OCI-LY1 (cell line): ENCODE measurements around the gene POLR1F.

Experiments
- H2AFZ ChIP-seq: fragments of 200-600 bp; sonication (generic), shearing (Covaris generic); 2 replicates; pipeline ENCODE4 v1.6.0; 2014; ENCODE audit warnings: antibody characterized with exemption, mild to moderate bottlenecking, low read length
- H3F3A ChIP-seq: fragments of 200-600 bp; sonication (generic), shearing (Covaris generic); 2 replicates; pipeline ENCODE4 v1.6.0; 2014; ENCODE audit warnings: mild to moderate bottlenecking, antibody characterized with exemption, low read length, moderate library complexity; ENCODE audit not compliant: insufficient read depth
- H3K27ac ChIP-seq: fragments of 200-600 bp; sonication (generic); 2 replicates; pipeline ENCODE4 v1.5.1; 2014; ENCODE audit warnings: low read length, mixed run types, mild to moderate bottlenecking, low read depth; ENCODE audit not compliant: poor library complexity, severe bottlenecking
- H3K27me3 ChIP-seq: fragments of 200-600 bp; sonication (generic); 2 replicates; pipeline ENCODE4 v1.6.0; 2014; ENCODE audit warnings: antibody characterized with exemption, mild to moderate bottlenecking, low read length, moderate library complexity; ENCODE audit not compliant: insufficient read depth
- H3K36me3 ChIP-seq: fragments of 200-600 bp; sonication (generic); 2 replicates; pipeline ENCODE4 v1.6.1; 2014; ENCODE audit warnings: mild to moderate bottlenecking, antibody characterized with exemption, low read length, moderate library complexity, mixed read lengths; ENCODE audit not compliant: insufficient read depth
- H3K4me1 ChIP-seq: fragments of 200-600 bp; sonication (generic); 2 replicates; pipeline ENCODE4 v1.5.1; 2014; ENCODE audit warnings: mild to moderate bottlenecking, low read length, moderate library complexity; ENCODE audit not compliant: insufficient read depth, severe bottlenecking
- H3K4me2 ChIP-seq: fragments of 200-600 bp; sonication (generic), shearing (Covaris generic); 2 replicates; pipeline ENCODE4 v1.6.1; 2014; ENCODE audit warnings: low read length
- H3K4me3 ChIP-seq: fragments of 200-600 bp; sonication (generic); 2 replicates; pipeline ENCODE4 v1.5.1; 2014; ENCODE audit warnings: low read length, low read depth, mild to moderate bottlenecking, mixed read lengths; ENCODE audit not compliant: poor library complexity, severe bottlenecking
- H3K79me2 ChIP-seq: fragments of 200-600 bp; shearing (Covaris generic); 2 replicates; pipeline ENCODE4 v1.6.1; 2016; ENCODE audit warnings: mixed run types, low read length, mixed read lengths; ENCODE audit not compliant: insufficient read depth
- H3K9ac ChIP-seq: fragments of 200-600 bp; sonication (generic), shearing (Covaris generic); 2 replicates; pipeline ENCODE4 v1.6.1; 2014; ENCODE audit warnings: mild to moderate bottlenecking, low read length, mixed read lengths
- H3K9me2 ChIP-seq: fragments of 200-600 bp; sonication (generic), shearing (Covaris generic); 2 replicates; pipeline ENCODE4 v1.6.1; 2014; ENCODE audit warnings: low read depth, mild to moderate bottlenecking, low read length, mixed read lengths
- H3K9me3 ChIP-seq: fragments of 200-600 bp; shearing (Covaris generic); 2 replicates; pipeline ENCODE4 v1.6.1; 2014; ENCODE audit warnings: low read length, mixed read lengths
- H4K20me1 ChIP-seq: fragments of 200-600 bp; sonication (generic), shearing (Covaris generic); 2 replicates; pipeline ENCODE4 v1.6.0; 2016; ENCODE audit warnings: mild to moderate bottlenecking, low read length; ENCODE audit not compliant: insufficient read depth
- EZH2 ChIP-seq: fragments of 200-600 bp; sonication (generic), shearing (Covaris generic); IDR thresholded peaks from 2 replicates; pipeline ENCODE4 v1.8.0; 2017; ENCODE audit warnings: borderline replicate concordance, mixed run types, mild to moderate bottlenecking, antibody characterized with exemption, low read length, moderate library complexity, mixed read lengths
- TF ChIP-seq, protein P1 (sequence below): fragments of 200-600 bp; sonication (generic), shearing (Covaris generic); IDR thresholded peaks from 2 replicates; pipeline ENCODE4 v1.5.1; 2017; ENCODE audit warnings: mild to moderate bottlenecking, antibody characterized with exemption, low read length, moderate library complexity, mixed read lengths

Gene POLR1F

DNA sequence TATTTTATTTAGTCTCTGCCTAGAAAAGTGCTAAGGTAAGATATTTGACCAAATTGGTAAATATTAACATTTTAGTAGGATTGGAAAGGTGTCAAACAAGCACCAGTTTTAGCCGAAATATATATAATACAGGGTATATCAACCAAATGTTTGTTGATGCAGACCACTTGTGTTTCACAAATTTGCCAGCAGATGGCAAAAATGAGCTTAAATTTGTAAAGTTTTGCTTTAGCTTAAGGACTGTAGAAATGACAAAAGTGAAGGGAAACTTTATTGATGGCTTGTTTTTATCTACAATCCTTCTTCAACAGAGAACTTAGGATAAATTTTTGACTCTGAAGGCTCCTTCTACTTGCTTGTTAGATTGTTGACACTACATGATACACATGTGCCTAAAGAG is 4.8 kb upstream of the POLR1F start:
- Histone ChIP-seq H2AFZ (no peak overlapping the region), H3K27me3 (no peaks in the 10 kb centered on the region), H4K20me1 (no peaks in the 10 kb centered on the region), H3K9me2 (no peaks in the 10 kb centered on the region), H3K9ac (no peak overlapping the region), H3K4me1 (peaks cover 7% of the 10 kb centered on the region), H3K4me3 (no peak overlapping the region), H3K79me2 (peaks cover under 1% of the 10 kb centered on the region; the same call in 1 of the 2 replicates), H3K9me3 (no peaks in the 10 kb centered on the region), H3F3A (no peaks in the 10 kb centered on the region), H3K4me2 (no peak overlapping the region; the same call in 1 of the 2 replicates), H3K36me3 (no peaks in the 10 kb centered on the region), H3K27ac (no peak overlapping the region)
- TF ChIP-seq EZH2: no peak
- TF ChIP-seq, protein P1, sequence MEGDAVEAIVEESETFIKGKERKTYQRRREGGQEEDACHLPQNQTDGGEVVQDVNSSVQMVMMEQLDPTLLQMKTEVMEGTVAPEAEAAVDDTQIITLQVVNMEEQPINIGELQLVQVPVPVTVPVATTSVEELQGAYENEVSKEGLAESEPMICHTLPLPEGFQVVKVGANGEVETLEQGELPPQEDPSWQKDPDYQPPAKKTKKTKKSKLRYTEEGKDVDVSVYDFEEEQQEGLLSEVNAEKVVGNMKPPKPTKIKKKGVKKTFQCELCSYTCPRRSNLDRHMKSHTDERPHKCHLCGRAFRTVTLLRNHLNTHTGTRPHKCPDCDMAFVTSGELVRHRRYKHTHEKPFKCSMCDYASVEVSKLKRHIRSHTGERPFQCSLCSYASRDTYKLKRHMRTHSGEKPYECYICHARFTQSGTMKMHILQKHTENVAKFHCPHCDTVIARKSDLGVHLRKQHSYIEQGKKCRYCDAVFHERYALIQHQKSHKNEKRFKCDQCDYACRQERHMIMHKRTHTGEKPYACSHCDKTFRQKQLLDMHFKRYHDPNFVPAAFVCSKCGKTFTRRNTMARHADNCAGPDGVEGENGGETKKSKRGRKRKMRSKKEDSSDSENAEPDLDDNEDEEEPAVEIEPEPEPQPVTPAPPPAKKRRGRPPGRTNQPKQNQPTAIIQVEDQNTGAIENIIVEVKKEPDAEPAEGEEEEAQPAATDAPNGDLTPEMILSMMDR: peak; percentile 72

DNA sequence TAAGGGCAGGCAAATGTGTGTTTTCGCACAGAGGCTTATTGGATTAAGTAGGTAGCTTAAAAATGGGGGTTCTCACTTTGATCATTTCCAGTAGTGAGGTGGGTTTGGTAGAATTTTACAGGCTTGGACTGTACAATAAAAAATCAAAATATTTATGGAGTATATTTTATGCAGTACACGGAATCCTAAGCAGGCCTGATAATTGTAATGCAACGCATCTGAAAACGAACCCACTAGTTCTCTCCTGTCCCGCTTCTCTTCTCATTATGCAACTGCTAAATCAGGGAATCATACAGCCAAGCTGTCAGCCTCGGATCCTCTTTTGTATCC is 377 bp upstream of the POLR1F start:
- Histone ChIP-seq H2AFZ (peak overlapping the region; percentile 95), H3K4me3 (peak overlapping the region; percentile 92), H3K9ac (peak overlapping the region; percentile 38; the same call in 1 of the 2 replicates), H3K4me2 (peak overlapping the region; percentile 69), H3K79me2 (peaks cover 43% of the 10 kb centered on the region), H3K27me3 (no peaks in the 10 kb centered on the region), H4K20me1 (no peaks in the 10 kb centered on the region), H3K9me3 (no peaks in the 10 kb centered on the region), H3F3A (no peaks in the 10 kb centered on the region), H3K27ac (no peak overlapping the region), H3K9me2 (no peaks in the 10 kb centered on the region), H3K36me3 (peaks cover 2% of the 10 kb centered on the region), H3K4me1 (peaks cover 28% of the 10 kb centered on the region)
- TF ChIP-seq EZH2: no peak
- TF ChIP-seq, protein P1: no peak

DNA sequence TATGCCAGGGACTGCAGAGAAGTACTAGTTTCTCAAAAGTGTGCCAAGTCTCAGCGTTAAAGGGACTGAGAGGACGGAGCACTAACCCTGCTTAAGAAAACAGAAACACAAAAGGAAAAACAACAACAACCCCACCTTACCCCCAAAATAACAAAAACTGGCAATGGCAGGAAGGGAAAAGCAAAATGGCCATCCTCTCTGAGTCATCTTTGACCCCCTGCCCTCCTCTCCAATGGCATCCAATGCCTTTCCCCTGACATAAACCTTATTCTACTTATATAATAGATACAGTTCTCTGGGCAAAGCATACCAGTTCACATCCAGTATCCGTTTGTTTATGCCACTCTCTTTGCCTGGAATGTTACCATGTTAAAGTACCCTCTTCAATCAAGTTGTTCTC is 1.6 kb downstream of the POLR1F start:
- peak overlapping the region; percentile 92 for H3K4me3 ChIP-seq
- H3K4me2 ChIP-seq: peak overlapping the region; percentile 69
- H3K9me3 ChIP-seq: no peaks in the 10 kb centered on the region
- peak overlapping the region; percentile 87 for H3K9ac ChIP-seq
- no peaks in the 10 kb centered on the region for H3F3A ChIP-seq
- TF ChIP-seq, protein P1: no peak
- no peak for TF ChIP-seq EZH2
- no peaks in the 10 kb centered on the region for H4K20me1 ChIP-seq
- H3K79me2 ChIP-seq: peaks cover 56% of the 10 kb centered on the region
- H3K27ac ChIP-seq: no peak overlapping the region
- no peaks in the 10 kb centered on the region for H3K27me3 ChIP-seq
- H3K36me3 ChIP-seq: peaks cover 22% of the 10 kb centered on the region
- no peaks in the 10 kb centered on the region for H3K9me2 ChIP-seq
- peaks cover 28% of the 10 kb centered on the region for H3K4me1 ChIP-seq
- H2AFZ ChIP-seq: no peak overlapping the region
